Loucy (cell line): ENCODE measurements around the gene SLC16A6.

Experiments used
- H2AFZ ChIP-seq: fragments of 200-600 bp; sonication (generic); 2 replicates; pipeline ENCODE4 v1.6.0; 2016; ENCODE audit warnings: antibody characterized with exemption, mild to moderate bottlenecking, low read length, moderate library complexity
- H3F3A ChIP-seq: fragments of 200-600 bp; 2 replicates; pipeline ENCODE4 v1.6.0; 2016; ENCODE audit warnings: antibody characterized with exemption, low read depth, mild to moderate bottlenecking
- H3K27me3 ChIP-seq: fragments of 200-600 bp; sonication (generic); 2 replicates; pipeline ENCODE4 v1.6.1; 2014; ENCODE audit warnings: low read length, mild to moderate bottlenecking; ENCODE audit not compliant: insufficient read depth, poor library complexity, severe bottlenecking
- H3K36me3 ChIP-seq: fragments of 200-600 bp; sonication (generic); 2 replicates; pipeline ENCODE4 v1.6.1; 2016; ENCODE audit warnings: low read length; ENCODE audit not compliant: insufficient read depth
- H3K4me1 ChIP-seq: fragments of 200-600 bp; sonication (generic); 2 replicates; pipeline ENCODE4 v1.5.1; 2014; ENCODE audit warnings: low read length, mild to moderate bottlenecking; ENCODE audit not compliant: insufficient read depth, poor library complexity, severe bottlenecking
- H3K4me2 ChIP-seq: fragments of 200-600 bp; sonication (generic); 2 replicates; pipeline ENCODE4 v1.6.0; 2014; ENCODE audit warnings: antibody characterized with exemption, low read length, low read depth, mild to moderate bottlenecking; ENCODE audit not compliant: poor library complexity, severe bottlenecking
- H3K4me3 ChIP-seq: fragments of 200-600 bp; sonication (generic); 2 replicates; pipeline ENCODE4 v1.5.1; 2014; ENCODE audit warnings: low read length, mild to moderate bottlenecking, mixed read lengths; ENCODE audit not compliant: poor library complexity, severe bottlenecking
- H3K79me2 ChIP-seq: fragments of 200-600 bp; sonication (generic); 2 replicates; pipeline ENCODE4 v1.6.1; 2014; ENCODE audit warnings: low read length; ENCODE audit not compliant: insufficient read depth
- H3K9ac ChIP-seq: fragments of 200-600 bp; sonication (generic); 2 replicates; pipeline ENCODE4 v1.6.0; 2014; ENCODE audit warnings: mild to moderate bottlenecking, low read depth, low read length, moderate library complexity; ENCODE audit not compliant: poor library complexity, severe bottlenecking
- H3K9me2 ChIP-seq: fragments of 200-600 bp; sonication (generic); replicated peaks from 2 replicates; pipeline ENCODE4 v1.6.1; 2016; ENCODE audit warnings: low read depth, low read length, mixed read lengths
- H3K9me3 ChIP-seq: fragments of 200-600 bp; sonication (generic); 2 replicates; pipeline ENCODE4 v1.6.1; 2014; ENCODE audit warnings: mild to moderate bottlenecking, antibody characterized with exemption, low read length, low read depth; ENCODE audit not compliant: insufficient read depth
- H4K20me1 ChIP-seq: fragments of 200-600 bp; sonication (generic); 2 replicates; pipeline ENCODE4 v1.6.0; 2014; ENCODE audit warnings: antibody characterized with exemption, low read length, mild to moderate bottlenecking; ENCODE audit not compliant: insufficient read depth, poor library complexity, severe bottlenecking
- EZH2phosphoT487 ChIP-seq: fragments of 200-600 bp; IDR thresholded peaks from 2 replicates; pipeline ENCODE4 v1.6.1; 2018; ENCODE audit warnings: antibody characterized with exemption, mild to moderate bottlenecking, moderate library complexity, borderline replicate concordance
- TF ChIP-seq, protein P1 (sequence below): fragments of 200-600 bp; sonication (generic); conservative IDR thresholded peaks from 2 replicates; pipeline ENCODE4 v1.5.1; 2014; ENCODE audit warnings: mild to moderate bottlenecking, antibody characterized with exemption, low read length

The SLC16A6 gene

GRCh38 chr17:68329331-68329730 lies 38.4 kb upstream of the SLC16A6 start:
- no peak for TF ChIP-seq EZH2phosphoT487
- TF ChIP-seq, protein P1, sequence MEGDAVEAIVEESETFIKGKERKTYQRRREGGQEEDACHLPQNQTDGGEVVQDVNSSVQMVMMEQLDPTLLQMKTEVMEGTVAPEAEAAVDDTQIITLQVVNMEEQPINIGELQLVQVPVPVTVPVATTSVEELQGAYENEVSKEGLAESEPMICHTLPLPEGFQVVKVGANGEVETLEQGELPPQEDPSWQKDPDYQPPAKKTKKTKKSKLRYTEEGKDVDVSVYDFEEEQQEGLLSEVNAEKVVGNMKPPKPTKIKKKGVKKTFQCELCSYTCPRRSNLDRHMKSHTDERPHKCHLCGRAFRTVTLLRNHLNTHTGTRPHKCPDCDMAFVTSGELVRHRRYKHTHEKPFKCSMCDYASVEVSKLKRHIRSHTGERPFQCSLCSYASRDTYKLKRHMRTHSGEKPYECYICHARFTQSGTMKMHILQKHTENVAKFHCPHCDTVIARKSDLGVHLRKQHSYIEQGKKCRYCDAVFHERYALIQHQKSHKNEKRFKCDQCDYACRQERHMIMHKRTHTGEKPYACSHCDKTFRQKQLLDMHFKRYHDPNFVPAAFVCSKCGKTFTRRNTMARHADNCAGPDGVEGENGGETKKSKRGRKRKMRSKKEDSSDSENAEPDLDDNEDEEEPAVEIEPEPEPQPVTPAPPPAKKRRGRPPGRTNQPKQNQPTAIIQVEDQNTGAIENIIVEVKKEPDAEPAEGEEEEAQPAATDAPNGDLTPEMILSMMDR = no peak
- Histone ChIP-seq H3K36me3 (no peaks in the 10 kb centered on the region), H3F3A (no peaks in the 10 kb centered on the region)

DNA sequence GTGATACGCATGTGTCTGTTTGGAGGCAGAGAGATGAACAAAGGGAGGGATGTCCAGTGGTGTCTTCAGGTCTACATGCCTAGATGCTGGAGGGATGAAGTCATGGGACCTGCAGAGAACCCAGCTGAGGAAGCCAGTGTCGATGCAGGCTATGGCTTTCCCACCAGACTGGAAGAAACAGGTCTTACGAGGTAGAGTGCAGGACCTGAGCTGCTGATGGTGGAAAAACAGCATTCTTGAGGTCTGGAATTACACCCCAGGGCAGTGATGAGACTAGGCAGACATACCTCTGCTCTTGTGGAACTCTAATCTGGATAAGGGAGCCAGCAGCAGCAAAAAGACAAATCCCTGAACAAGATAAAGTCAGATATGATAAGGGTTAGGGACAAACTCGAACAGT lies 37.7 kb upstream of the SLC16A6 start:
- Histone ChIP-seq H3K36me3 (no peaks in the 10 kb centered on the region), H3K4me3 (no peak overlapping the region), H3K9ac (no peak overlapping the region), H4K20me1 (no peaks in the 10 kb centered on the region), H3K4me1 (peaks cover 5% of the 10 kb centered on the region), H3F3A (no peaks in the 10 kb centered on the region), H3K4me2 (no peak overlapping the region), H2AFZ (no peak overlapping the region), H3K27me3 (no peaks in the 10 kb centered on the region), H3K9me3 (0 out of 2 replicates have a peak, but pooled peaks cover 2% of the 10 kb centered on the region), H3K79me2 (no peaks in the 10 kb centered on the region), H3K9me2 (no peaks in the 10 kb centered on the region)
- TF ChIP-seq EZH2phosphoT487 = no peak
- TF ChIP-seq, protein P1 = no peak

More at GRCh38 chr17:68329331-68329730, 38.4 kb upstream of the SLC16A6 start:
- no peaks in the 10 kb centered on the region for H3K79me2 ChIP-seq
- H3K4me2 ChIP-seq = no peak overlapping the region
- no peaks in the 10 kb centered on the region for H4K20me1 ChIP-seq
- H3K27me3 ChIP-seq = no peaks in the 10 kb centered on the region
- no peak overlapping the region for H2AFZ ChIP-seq
- peaks cover 1% of the 10 kb centered on the region for H3K4me1 ChIP-seq
- H3K9me3 ChIP-seq = 0 out of 2 replicates have a peak, but pooled peaks cover 2% of the 10 kb centered on the region
- no peaks in the 10 kb centered on the region for H3K9me2 ChIP-seq
- H3K9ac ChIP-seq = no peak overlapping the region
- no peak overlapping the region for H3K4me3 ChIP-seq

GRCh38 chr17:68327823-68328557 lies 37.1 kb upstream of the SLC16A6 start:
- Histone ChIP-seq H3K4me1 (peaks cover 5% of the 10 kb centered on the region), H3K9me3 (0 out of 2 replicates have a peak, but pooled peaks cover 2% of the 10 kb centered on the region), H3F3A (no peaks in the 10 kb centered on the region), H4K20me1 (no peaks in the 10 kb centered on the region), H3K27me3 (no peaks in the 10 kb centered on the region), H3K36me3 (no peaks in the 10 kb centered on the region), H3K4me3 (no peak overlapping the region), H3K9ac (no peak overlapping the region), H3K79me2 (no peaks in the 10 kb centered on the region), H3K9me2 (no peaks in the 10 kb centered on the region), H2AFZ (no peak overlapping the region), H3K4me2 (no peak overlapping the region)
- TF ChIP-seq, protein P1 = peak; percentile 62
- no peak for TF ChIP-seq EZH2phosphoT487
